Body of pancreas (tissue), 4 donors: ENCODE data around the gene PSMG1. TPM values are rescaled to one million over a fixed set of nuclear protein-coding genes. Genes with fewer than 3 reads are reported as not detected.

Experiments used
- ATAC-seq: fragments of 150-250 bp; one replicate; pipeline ENCODE4 v1.9.1; 2016
- DNase-seq, 4 donors: peaks; one replicate each; pipeline ENCODE4 v3.0.0-alpha.2; 2019
- H3K27ac ChIP-seq, 4 donors: fragments of 200-600 bp; sonication (generic); 1 replicate in 3 of 4; 2 replicates in 1 of 4; pipeline versions ENCODE4 v1.5.1 to v1.6.1; 2016 to 2019; ENCODE audit warnings: mild to moderate bottlenecking in 1 of 4, mixed read lengths in 1 of 4, moderate library complexity in 1 of 4
- H3K27me3 ChIP-seq, 2 donors: fragments of 200-600 bp; sonication (generic); one replicate each; pipeline ENCODE4 v1.6.0; 2016; ENCODE audit warnings: mild to moderate bottlenecking in 1 of 2
- H3K36me3 ChIP-seq, 2 donors: fragments of 200-600 bp; sonication (generic); replicated peaks in 1 of 2; 2 replicates each; pipeline ENCODE4 v1.5.1; 2016; ENCODE audit warnings: low read depth in 2 of 2; ENCODE audit not compliant: insufficient read depth in 1 of 2
- H3K4me1 ChIP-seq: fragments of 200-600 bp; sonication (generic); one replicate; pipeline ENCODE4 v1.6.0; 2016
- H3K4me3 ChIP-seq, 2 donors: fragments of 200-600 bp; sonication (generic); 1 replicate in 1 of 2; 2 replicates in 1 of 2; pipeline ENCODE4 v1.5.1; 2016 to 2019
- H3K9me3 ChIP-seq, 3 donors: fragments of 200-600 bp; sonication (generic); 1 replicate in 2 of 3; 2 replicates in 1 of 3; pipeline ENCODE4 v1.5.1; 2016
- CTCF ChIP-seq, 7 experiments: fragments of 450-650 bp in 4 of 7; fragments of 200-600 bp in 3 of 7; sonication (generic) in 3 of 7; IDR thresholded peaks; one replicate each; pipeline ENCODE4 v1.5.1; 2016 to 2019; ENCODE audit warnings: antibody characterized with exemption in 7 of 7
- POLR2A ChIP-seq, 3 donors: fragments of 450-650 bp; IDR thresholded peaks; one replicate each; pipeline ENCODE4 v1.6.1; 2016; ENCODE audit warnings: antibody characterized with exemption in 3 of 3, mild to moderate bottlenecking in 2 of 3
- WGBS, 2 donors: methylation state at CpG; one replicate each; pipeline ENCODE4 v1.1.5; 2017; 5-methylcytosine and 5-hydroxymethylcytosine counted together
- intact Hi-C: fragments of 100-400 bp; cut with DNase I; formaldehyde crosslinking; loops from one replicate; pipeline ENCODE4 v1.15.1; 2023
- total RNA-seq, 2 donors: library from RNA; depleted of rRNA; stranded (reverse); fragments of >200 nt; gene quantifications; one replicate each; pipeline ENCODE4 v1.1.0, GENCODE V29; 2016

PSMG1 gene
- total RNA-seq, 2 donors from 2014 or later, result 16.6 to 19.4 TPM

- no peak for ATAC-seq
- no peak for DNase-seq
- WGBS, 2 donors, result 3 to 4% methylated on average over 22 of the region's 22 CpGs
- Histone ChIP-seq H3K36me3 (no peaks in the 10 kb centered on the region), H3K9me3 (no peaks in the 10 kb centered on the region), H3K4me1 (peaks cover 21% of the 10 kb centered on the region), H3K27ac (peak overlapping the region; percentile 76 to 95 (median 90)), H3K27me3 (no peaks in the 10 kb centered on the region), H3K4me3 (peak overlapping the region; percentile 43 to 59)
- TF ChIP-seq CTCF (IDR thresholded peaks at IDR 0.05), result no peak
- TF ChIP-seq POLR2A (IDR thresholded peaks at IDR 0.05), result no peak
- intact Hi-C loops, result no loop called here
Measured at GRCh38 chr21:39184050-39184980, 1.1 kb upstream of the PSMG1 start.

GRCh38 chr21:39182484-39183271 is 573 bp downstream of the PSMG1 start:
- intact Hi-C loops, result no loop called here

GRCh38 chr21:39182016-39182415 is 1.2 kb downstream of the PSMG1 start:
- H3K4me3 ChIP-seq, result peak overlapping the region in 1 of 2 donors; percentile 59
- H3K27ac ChIP-seq, result no peak overlapping the region
- H3K9me3 ChIP-seq, result no peaks in the 10 kb centered on the region
- H3K4me1 ChIP-seq, result peaks cover 21% of the 10 kb centered on the region
- no peaks in the 10 kb centered on the region for H3K27me3 ChIP-seq
- intact Hi-C loops, result no loop called here
- ATAC-seq, result no peak
- 26 to 29% methylated on average over 8 of the region's 8 CpGs for WGBS, 2 donors
- DNase-seq, result no peak
- no peak for TF ChIP-seq CTCF (IDR thresholded peaks at IDR 0.05)
- TF ChIP-seq POLR2A (IDR thresholded peaks at IDR 0.05), result no peak
- H3K36me3 ChIP-seq, result no peaks in the 10 kb centered on the region

More at GRCh38 chr21:39182484-39183271, 573 bp downstream of the PSMG1 start:
- 1 to 2% methylated on average over 23 to 50 of the region's 51 CpGs for WGBS, 2 donors
- ATAC-seq (peak; percentile 47), DNase-seq (no peak)
- Histone ChIP-seq H3K9me3 (no peaks in the 10 kb centered on the region), H3K27ac (peak overlapping the region; percentile 76 to 95 (median 90)), H3K4me3 (peak overlapping the region; percentile 43 to 59), H3K27me3 (no peaks in the 10 kb centered on the region), H3K36me3 (no peaks in the 10 kb centered on the region), H3K4me1 (peaks cover 21% of the 10 kb centered on the region)
- no peak for TF ChIP-seq CTCF (IDR thresholded peaks at IDR 0.05)
- TF ChIP-seq POLR2A (IDR thresholded peaks at IDR 0.05), result no peak

GRCh38 chr21:39181205-39181818 is 1.9 kb downstream of the PSMG1 start:
- H3K36me3 ChIP-seq, result no peaks in the 10 kb centered on the region
- peaks cover 21% of the 10 kb centered on the region for H3K4me1 ChIP-seq
- WGBS, 2 donors, result 87 to 88% methylated on average over 4 of the region's 4 CpGs
- ATAC-seq (no peak), DNase-seq (no peak)
- TF ChIP-seq CTCF (IDR thresholded peaks at IDR 0.05) (no peak), POLR2A (IDR thresholded peaks at IDR 0.05) (no peak)
- H3K4me3 ChIP-seq, result no peak overlapping the region
- H3K9me3 ChIP-seq, result no peaks in the 10 kb centered on the region
- no peaks in the 10 kb centered on the region for H3K27me3 ChIP-seq
- intact Hi-C loops, result no loop called here
- H3K27ac ChIP-seq, result no peak overlapping the region
